DOHH2 (cell line): ENCODE results near the gene ZNF304.

Experiments used
- H3F3A ChIP-seq: fragments of 200-600 bp; sonication (generic), shearing (Covaris generic); 2 replicates; pipeline ENCODE4 v1.6.0; 2016; ENCODE audit warnings: antibody characterized with exemption, mild to moderate bottlenecking; ENCODE audit not compliant: control insufficient read depth, insufficient read depth
- H3K27ac ChIP-seq: fragments of 200-600 bp; sonication (generic); 2 replicates; pipeline ENCODE4 v1.5.1; 2014; ENCODE audit warnings: low read depth, mild to moderate bottlenecking, low read length, moderate library complexity
- H3K27me3 ChIP-seq: fragments of 200-600 bp; sonication (generic); 2 replicates; pipeline ENCODE4 v1.6.1; 2014; ENCODE audit warnings: mild to moderate bottlenecking, low read length, mixed read lengths; ENCODE audit not compliant: control insufficient read depth
- H3K36me3 ChIP-seq: fragments of 200-600 bp; sonication (generic); 2 replicates; pipeline ENCODE4 v1.6.1; 2014; ENCODE audit warnings: mild to moderate bottlenecking, low read length, moderate library complexity, mixed read lengths; ENCODE audit not compliant: control insufficient read depth
- H3K4me1 ChIP-seq: fragments of 200-600 bp; sonication (generic); 2 replicates; pipeline ENCODE4 v1.6.1; 2014; ENCODE audit warnings: mild to moderate bottlenecking, low read length, mixed read lengths; ENCODE audit not compliant: control insufficient read depth
- H3K4me2 ChIP-seq: fragments of 200-600 bp; sonication (generic); 2 replicates; pipeline ENCODE4 v1.6.0; 2014; ENCODE audit warnings: mild to moderate bottlenecking, low read length, moderate library complexity
- H3K4me3 ChIP-seq: fragments of 200-600 bp; sonication (generic); 2 replicates; pipeline ENCODE4 v1.5.1; 2014; ENCODE audit warnings: mild to moderate bottlenecking, low read length, mixed read lengths
- H3K79me2 ChIP-seq: fragments of 200-600 bp; sonication (generic); 2 replicates; pipeline ENCODE4 v1.6.1; 2014; ENCODE audit warnings: mild to moderate bottlenecking, low read length, mixed read lengths; ENCODE audit not compliant: control insufficient read depth
- H3K9me2 ChIP-seq: fragments of 200-600 bp; sonication (generic); replicated peaks from 2 replicates; pipeline ENCODE4 v1.6.1; 2014; ENCODE audit warnings: mild to moderate bottlenecking, low read length, mixed read lengths; ENCODE audit not compliant: control insufficient read depth
- H3K9me3 ChIP-seq: fragments of 200-600 bp; sonication (generic); 2 replicates; pipeline ENCODE4 v1.6.1; 2014; ENCODE audit warnings: antibody characterized with exemption, low read length, mixed read lengths; ENCODE audit not compliant: control insufficient read depth, insufficient read depth
- H4K20me1 ChIP-seq: fragments of 200-600 bp; sonication (generic); 2 replicates; pipeline ENCODE4 v1.6.0; 2014; ENCODE audit warnings: low read depth, mild to moderate bottlenecking, antibody characterized with exemption, low read length, moderate library complexity; ENCODE audit not compliant: control insufficient read depth, insufficient read depth
- EZH2phosphoT487 ChIP-seq: fragments of 200-600 bp; sonication (generic); IDR thresholded peaks from 2 replicates; pipeline ENCODE4 v1.6.1; 2017; ENCODE audit warnings: borderline replicate concordance, mild to moderate bottlenecking, antibody characterized with exemption, low read length, moderate library complexity, mixed read lengths
- TF ChIP-seq, protein P1 (sequence below): fragments of 200-600 bp; sonication (generic); IDR thresholded peaks from one replicate; pipeline ENCODE4 v1.5.1; 2014; ENCODE audit warnings: antibody characterized with exemption, mild to moderate bottlenecking, low read depth, low read length; ENCODE audit not compliant: poor library complexity, severe bottlenecking

ZNF304 gene

GRCh38 chr19:57389194-57389729 lies 38.2 kb downstream of the ZNF304 start:
- H3K27me3 ChIP-seq: no peaks in the 10 kb centered on the region
- H3K4me3 ChIP-seq: peak overlapping the region; percentile 87
- peaks cover 5% of the 10 kb centered on the region; the same call in 1 of the 2 replicates for H3F3A ChIP-seq
- H3K9me3 ChIP-seq: peaks cover 46% of the 10 kb centered on the region
- peak overlapping the region; percentile 33; the same call in 1 of the 2 replicates for H3K27ac ChIP-seq
- H3K79me2 ChIP-seq: 0 out of 2 replicates have a peak, but pooled peaks cover 2% of the 10 kb centered on the region
- H3K36me3 ChIP-seq: peaks cover 5% of the 10 kb centered on the region; the same call in 1 of the 2 replicates
- no peaks in the 10 kb centered on the region for H4K20me1 ChIP-seq
- H3K9me2 ChIP-seq: no peaks in the 10 kb centered on the region
- no peak for TF ChIP-seq EZH2phosphoT487
- TF ChIP-seq, protein P1, sequence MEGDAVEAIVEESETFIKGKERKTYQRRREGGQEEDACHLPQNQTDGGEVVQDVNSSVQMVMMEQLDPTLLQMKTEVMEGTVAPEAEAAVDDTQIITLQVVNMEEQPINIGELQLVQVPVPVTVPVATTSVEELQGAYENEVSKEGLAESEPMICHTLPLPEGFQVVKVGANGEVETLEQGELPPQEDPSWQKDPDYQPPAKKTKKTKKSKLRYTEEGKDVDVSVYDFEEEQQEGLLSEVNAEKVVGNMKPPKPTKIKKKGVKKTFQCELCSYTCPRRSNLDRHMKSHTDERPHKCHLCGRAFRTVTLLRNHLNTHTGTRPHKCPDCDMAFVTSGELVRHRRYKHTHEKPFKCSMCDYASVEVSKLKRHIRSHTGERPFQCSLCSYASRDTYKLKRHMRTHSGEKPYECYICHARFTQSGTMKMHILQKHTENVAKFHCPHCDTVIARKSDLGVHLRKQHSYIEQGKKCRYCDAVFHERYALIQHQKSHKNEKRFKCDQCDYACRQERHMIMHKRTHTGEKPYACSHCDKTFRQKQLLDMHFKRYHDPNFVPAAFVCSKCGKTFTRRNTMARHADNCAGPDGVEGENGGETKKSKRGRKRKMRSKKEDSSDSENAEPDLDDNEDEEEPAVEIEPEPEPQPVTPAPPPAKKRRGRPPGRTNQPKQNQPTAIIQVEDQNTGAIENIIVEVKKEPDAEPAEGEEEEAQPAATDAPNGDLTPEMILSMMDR: no peak
- peak overlapping the region; percentile 84 for H3K4me2 ChIP-seq
- peaks cover 16% of the 10 kb centered on the region for H3K4me1 ChIP-seq

DNA sequence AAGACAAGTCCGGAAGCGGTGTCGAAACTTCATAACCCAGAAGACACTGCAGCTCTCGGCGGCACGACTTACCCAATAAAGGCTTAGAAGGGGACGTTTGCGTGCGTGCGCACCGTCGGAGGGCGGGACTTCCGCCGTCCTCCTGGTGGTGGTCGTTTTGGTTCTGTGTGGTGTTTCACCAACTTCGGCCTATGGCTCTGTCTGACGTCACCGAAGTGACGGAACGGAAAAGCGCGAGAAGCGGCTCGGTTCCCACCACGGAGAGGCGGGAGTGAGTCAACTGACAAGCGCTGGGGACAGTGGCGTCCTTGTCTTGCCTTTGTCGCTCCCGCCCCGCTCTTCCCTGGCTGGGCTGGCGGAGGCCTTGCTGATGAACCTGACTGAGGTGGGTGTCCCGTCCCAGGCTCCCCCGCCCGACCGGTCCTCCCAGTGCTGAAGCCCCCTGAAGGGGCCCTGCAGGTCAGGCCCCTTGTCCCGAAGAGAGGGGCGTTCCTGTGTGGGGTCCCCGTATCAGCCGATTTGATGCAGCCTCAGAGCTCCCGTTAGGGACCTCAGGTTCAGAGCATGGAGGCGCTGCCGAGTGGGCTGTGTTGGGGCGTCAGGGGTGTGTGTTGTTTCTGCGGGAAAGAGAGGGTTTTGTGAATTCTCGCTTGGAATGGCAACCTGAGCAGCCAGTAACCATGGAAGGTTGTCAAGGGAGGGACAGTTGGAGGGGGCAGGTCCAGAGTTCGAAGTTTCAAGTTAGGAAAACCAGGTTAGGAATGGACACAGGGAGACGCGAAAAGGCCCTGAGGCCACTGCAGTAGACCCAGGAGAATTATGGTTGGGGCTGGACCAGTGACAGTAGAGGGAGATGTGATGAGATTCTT lies 38.9 kb downstream of the ZNF304 start, which contains the start of gene ZNF548:
Gene ZNF548 (plus strand): TSS at position 125 of the 869 bp plus-strand sequence. CDS start 246 bp downstream, at position 371.
- Histone ChIP-seq H3K79me2 (0 out of 2 replicates have a peak, but pooled peaks cover 2% of the 10 kb centered on the region), H3K4me1 (peaks cover 16% of the 10 kb centered on the region), H3K36me3 (peaks cover 5% of the 10 kb centered on the region; the same call in 1 of the 2 replicates), H3K4me3 (peak within 1 kb of the TSS; percentile 87), H3K9me3 (peaks cover 46% of the 10 kb centered on the region), H4K20me1 (no peaks in the 10 kb centered on the region), H3K9me2 (no peaks in the 10 kb centered on the region), H3F3A (peaks cover 5% of the 10 kb centered on the region; the same call in 1 of the 2 replicates), H3K4me2 (peak within 1 kb of the TSS; percentile 84), H3K27me3 (no peaks in the 10 kb centered on the region), H3K27ac (peak within 1 kb of the TSS; percentile 33; the same call in 1 of the 2 replicates)
- no peak for TF ChIP-seq EZH2phosphoT487
- TF ChIP-seq, protein P1: peak; percentile 16

DNA sequence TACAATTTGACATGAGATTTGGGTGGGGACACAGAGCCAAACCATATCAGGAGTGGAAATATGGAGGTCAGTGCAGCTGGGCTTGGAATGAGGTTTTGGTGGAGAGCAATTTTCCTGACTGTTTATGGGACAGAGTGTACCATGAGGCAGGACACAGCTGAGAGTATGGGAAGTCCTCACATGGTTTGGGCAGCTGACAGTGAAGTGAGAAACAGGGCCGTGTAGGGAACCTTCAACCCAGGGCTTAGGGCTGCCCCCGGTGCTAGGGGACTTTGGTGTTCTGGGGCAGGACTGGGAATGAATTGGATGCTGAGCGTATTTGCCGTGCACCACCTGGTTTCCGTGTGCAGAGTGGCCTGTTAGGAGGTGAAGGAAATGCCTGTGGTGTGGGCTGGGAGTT lies 44.6 kb downstream of the ZNF304 start:
- Histone ChIP-seq H3K4me2 (no peak overlapping the region), H3K9me2 (no peaks in the 10 kb centered on the region), H3K9me3 (peaks cover 28% of the 10 kb centered on the region), H4K20me1 (no peaks in the 10 kb centered on the region), H3K4me1 (peaks cover under 1% of the 10 kb centered on the region), H3F3A (no peaks in the 10 kb centered on the region), H3K79me2 (0 out of 2 replicates have a peak, but pooled peaks cover under 1% of the 10 kb centered on the region), H3K27ac (no peak overlapping the region), H3K27me3 (no peaks in the 10 kb centered on the region), H3K36me3 (0 out of 2 replicates have a peak, but pooled peaks cover 3% of the 10 kb centered on the region), H3K4me3 (no peak overlapping the region)
- no peak for TF ChIP-seq EZH2phosphoT487
- TF ChIP-seq, protein P1: no peak
